GM12891 (cell line): ENCODE results near the gene NACC1.

Experiments
- DNase-seq: peaks from one replicate; pipeline ENCODE4 v3.0.0; 2011; ENCODE audit warnings: low spot score; ENCODE audit not compliant: insufficient read length
- FAIRE-seq: peaks from 2 replicates; lab custom pipeline; 2011; peaks lifted over from hg19 to GRCh38; lab: Jason Lieb, UNC
- PAX5 ChIP-seq: IDR thresholded peaks from 2 replicates; pipeline ENCODE4 v1.6.1; 2011; ENCODE audit warnings: low read length, moderate library complexity, mild to moderate bottlenecking; ENCODE audit not compliant: insufficient read depth, severe bottlenecking
- POLR2A ChIP-seq: IDR thresholded peaks from 2 replicates; pipeline ENCODE4 v1.6.1; 2011; ENCODE audit warnings: low read depth, low read length, control low read depth
- POLR2AphosphoS5 ChIP-seq: IDR thresholded peaks from 2 replicates; pipeline ENCODE4 v1.6.1; 2011; ENCODE audit warnings: low read depth, low read length, control low read depth
- POU2F2 ChIP-seq: IDR thresholded peaks from 2 replicates; pipeline ENCODE4 v1.6.1; 2011; ENCODE audit warnings: low read depth, mild to moderate bottlenecking, control low read depth, low read length, moderate library complexity
- SPI1 ChIP-seq: IDR thresholded peaks from 2 replicates; pipeline ENCODE4 v1.6.1; 2011; ENCODE audit warnings: low read depth, low read length, control low read depth
- TAF1 ChIP-seq: IDR thresholded peaks from 2 replicates; pipeline ENCODE4 v1.6.1; 2011; ENCODE audit warnings: low read depth, low read length, control low read depth

NACC1 gene

GRCh38 chr19:13119627-13120026 lies 1.6 kb downstream of the NACC1 start:
- TF ChIP-seq SPI1 (no peak), PAX5 (no peak), POU2F2 (no peak), TAF1 (no peak), POLR2AphosphoS5 (no peak), POLR2A (no peak)
- no peak for FAIRE-seq
- no peak for DNase-seq

- FAIRE-seq = no peak
- TF ChIP-seq POLR2AphosphoS5 = no peak
- no peak for TF ChIP-seq POLR2A
- TF ChIP-seq SPI1 = no peak
- TF ChIP-seq TAF1 = no peak
- no peak for TF ChIP-seq POU2F2
- TF ChIP-seq PAX5 = no peak
Observed at GRCh38 chr19:13120031-13120430, 2.0 kb downstream of the NACC1 start.

GRCh38 chr19:13120817-13121216 lies 2.8 kb downstream of the NACC1 start:
- TF ChIP-seq SPI1 (no peak), TAF1 (no peak), POLR2AphosphoS5 (no peak)
- DNase-seq = no peak
- FAIRE-seq = no peak

More at GRCh38 chr19:13120031-13120430, 2.0 kb downstream of the NACC1 start:
- DNase-seq = no peak

- FAIRE-seq (no peak), DNase-seq (no peak)
- TF ChIP-seq SPI1 (no peak), POLR2AphosphoS5 (peak; percentile 10; the same call in 1 of the 2 replicates)
Observed at GRCh38 chr19:13121551-13122274, 3.6 kb downstream of the NACC1 start.

GRCh38 chr19:13122275-13122878 lies 4.3 kb downstream of the NACC1 start:
- TF ChIP-seq POLR2AphosphoS5 = 0 out of 2 replicates have a peak, but pooled peaks have one; percentile 8
- TF ChIP-seq TAF1 = no peak
- no peak for FAIRE-seq

GRCh38 chr19:13122980-13123957 lies 5.2 kb downstream of the NACC1 start:
- FAIRE-seq = no peak
- DNase-seq = no peak
- no peak for TF ChIP-seq POLR2A
- TF ChIP-seq PAX5 = no peak
- TF ChIP-seq POLR2AphosphoS5 = no peak
- TF ChIP-seq POU2F2 = no peak
- no peak for TF ChIP-seq TAF1
- no peak for TF ChIP-seq SPI1

More at GRCh38 chr19:13122275-13122878, 4.3 kb downstream of the NACC1 start:
- DNase-seq = no peak

GRCh38 chr19:13127051-13127450 lies 9.0 kb downstream of the NACC1 start:
- TF ChIP-seq POLR2A (no peak), TAF1 (no peak), POLR2AphosphoS5 (no peak), PAX5 (no peak), POU2F2 (no peak)
- FAIRE-seq = no peak
- no peak for DNase-seq

- FAIRE-seq (no peak), DNase-seq (no peak)
- TF ChIP-seq SPI1 (no peak), TAF1 (no peak), POU2F2 (no peak), POLR2AphosphoS5 (no peak), PAX5 (no peak), POLR2A (no peak)
Observed at GRCh38 chr19:13127811-13128575, 9.9 kb downstream of the NACC1 start.

- FAIRE-seq (no peak), DNase-seq (no peak)
- no peak for TF ChIP-seq POLR2A
- TF ChIP-seq TAF1 = no peak
- no peak for TF ChIP-seq POU2F2
- TF ChIP-seq PAX5 = no peak
- no peak for TF ChIP-seq SPI1
- no peak for TF ChIP-seq POLR2AphosphoS5
Observed at GRCh38 chr19:13128583-13128982, 10.5 kb downstream of the NACC1 start.
